Gastrocnemius medialis (tissue), 4 donors: ENCODE measurements around the gene NCKAP1.

Experiments used
- POLR2A ChIP-seq, 2 donors: fragments of 450-650 bp; IDR thresholded peaks; one replicate each; pipeline ENCODE4 v1.6.1; 2017; ENCODE audit warnings: antibody characterized with exemption in 2 of 2, mild to moderate bottlenecking in 2 of 2, moderate library complexity in 2 of 2
- TF ChIP-seq, protein P1 (sequence below), 5 experiments: fragments of 450-650 bp in 3 of 5; fragments of 200-600 bp in 2 of 5; sonication (generic) in 2 of 5; IDR thresholded peaks in 4 of 5; conservative IDR thresholded peaks in 1 of 5; 1 replicate in 4 of 5; 2 replicates in 1 of 5; pipeline ENCODE4 v1.5.1; 2016 to 2019; ENCODE audit warnings: antibody characterized with exemption in 5 of 5, mild to moderate bottlenecking in 3 of 5, moderate library complexity in 3 of 5

DNA sequence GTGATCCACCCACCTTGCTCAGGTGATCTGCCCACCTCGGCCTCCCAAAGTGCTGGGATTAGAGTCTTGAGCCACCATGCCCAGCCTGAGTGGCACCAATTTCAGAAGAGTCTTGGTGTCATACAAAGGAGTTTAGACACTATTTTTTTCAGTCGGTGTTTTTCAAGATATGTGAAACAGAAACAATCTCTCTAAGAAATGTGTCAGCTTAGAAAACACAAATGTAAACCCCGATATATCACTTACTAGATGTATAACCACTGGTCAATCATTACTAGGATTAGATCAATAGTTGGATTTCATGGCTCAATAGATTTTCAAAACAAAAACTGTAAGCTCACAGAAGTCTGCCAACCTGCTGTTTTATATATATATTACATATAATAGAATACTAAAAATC is 104.6 kb downstream of the NCKAP1 start:
- TF ChIP-seq, protein P1, sequence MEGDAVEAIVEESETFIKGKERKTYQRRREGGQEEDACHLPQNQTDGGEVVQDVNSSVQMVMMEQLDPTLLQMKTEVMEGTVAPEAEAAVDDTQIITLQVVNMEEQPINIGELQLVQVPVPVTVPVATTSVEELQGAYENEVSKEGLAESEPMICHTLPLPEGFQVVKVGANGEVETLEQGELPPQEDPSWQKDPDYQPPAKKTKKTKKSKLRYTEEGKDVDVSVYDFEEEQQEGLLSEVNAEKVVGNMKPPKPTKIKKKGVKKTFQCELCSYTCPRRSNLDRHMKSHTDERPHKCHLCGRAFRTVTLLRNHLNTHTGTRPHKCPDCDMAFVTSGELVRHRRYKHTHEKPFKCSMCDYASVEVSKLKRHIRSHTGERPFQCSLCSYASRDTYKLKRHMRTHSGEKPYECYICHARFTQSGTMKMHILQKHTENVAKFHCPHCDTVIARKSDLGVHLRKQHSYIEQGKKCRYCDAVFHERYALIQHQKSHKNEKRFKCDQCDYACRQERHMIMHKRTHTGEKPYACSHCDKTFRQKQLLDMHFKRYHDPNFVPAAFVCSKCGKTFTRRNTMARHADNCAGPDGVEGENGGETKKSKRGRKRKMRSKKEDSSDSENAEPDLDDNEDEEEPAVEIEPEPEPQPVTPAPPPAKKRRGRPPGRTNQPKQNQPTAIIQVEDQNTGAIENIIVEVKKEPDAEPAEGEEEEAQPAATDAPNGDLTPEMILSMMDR (IDR thresholded peaks at IDR 0.05 in 4 of 5, conservative IDR thresholded peaks at IDR 0.05 in 1 of 5) = no peak
- no peak for TF ChIP-seq POLR2A (IDR thresholded peaks at IDR 0.05)
